CD4-positive, alpha-beta T cell treated with Interleukin-4 for 4 hours (primary cell): ENCODE results near the gene SH3TC2.

Source experiments
- DNase-seq: peaks from one replicate; pipeline ENCODE4 v3.0.0-alpha.2; 2020

SH3TC2 gene

GRCh38 chr5:149056616-149057165 is 6.2 kb downstream of the SH3TC2 start:
- DNase-seq = no peak

- no peak for DNase-seq
Observed at GRCh38 chr5:149054416-149054815, 8.4 kb downstream of the SH3TC2 start.

- no peak for DNase-seq
Observed at GRCh38 chr5:149053072-149053695, 9.7 kb downstream of the SH3TC2 start.

GRCh38 chr5:149049371-149049781 is 13.5 kb downstream of the SH3TC2 start:
- DNase-seq = no peak

GRCh38 chr5:149048811-149049210 is 14.1 kb downstream of the SH3TC2 start:
- no peak for DNase-seq

GRCh38 chr5:149047462-149047861 is 15.4 kb downstream of the SH3TC2 start:
- DNase-seq = no peak

- no peak for DNase-seq
Observed at GRCh38 chr5:149046196-149046829, 16.5 kb downstream of the SH3TC2 start.

- no peak for DNase-seq
Observed at GRCh38 chr5:149045089-149045460, 17.8 kb downstream of the SH3TC2 start.

GRCh38 chr5:149044453-149045088 is 18.3 kb downstream of the SH3TC2 start:
- DNase-seq = no peak

- no peak for DNase-seq
Observed at GRCh38 chr5:149043641-149044040, 19.2 kb downstream of the SH3TC2 start.

- DNase-seq = no peak
Observed at GRCh38 chr5:149042865-149043264, 20.0 kb downstream of the SH3TC2 start.

GRCh38 chr5:149041242-149041641 is 21.6 kb downstream of the SH3TC2 start:
- no peak for DNase-seq

GRCh38 chr5:149040421-149040820 is 22.4 kb downstream of the SH3TC2 start:
- DNase-seq = no peak

- no peak for DNase-seq
Observed at GRCh38 chr5:149039506-149039905, 23.4 kb downstream of the SH3TC2 start.

- DNase-seq = no peak
Observed at GRCh38 chr5:149038336-149039080, 24.4 kb downstream of the SH3TC2 start.

GRCh38 chr5:149037817-149038216 is 25.0 kb downstream of the SH3TC2 start:
- DNase-seq = no peak

GRCh38 chr5:149036970-149037369 is 25.9 kb downstream of the SH3TC2 start:
- no peak for DNase-seq

- no peak for DNase-seq
Observed at GRCh38 chr5:149036168-149036567, 26.7 kb downstream of the SH3TC2 start.

- DNase-seq = peak; percentile 57
Observed at GRCh38 chr5:149035372-149035790, 27.5 kb downstream of the SH3TC2 start.

- DNase-seq = no peak
Observed at GRCh38 chr5:149030838-149031397, 31.9 kb downstream of the SH3TC2 start.

GRCh38 chr5:149030392-149030791 is 32.5 kb downstream of the SH3TC2 start:
- DNase-seq = no peak

- DNase-seq = no peak
Observed at GRCh38 chr5:149028984-149029383, 33.9 kb downstream of the SH3TC2 start.

GRCh38 chr5:149028161-149028560 is 34.7 kb downstream of the SH3TC2 start:
- DNase-seq = no peak
